Epithelial cell of esophagus (primary cell): ENCODE data around the gene RAP1GAP2.

Experiments used
- DNase-seq: peaks from one replicate; pipeline ENCODE4 v3.0.0; 2010; ENCODE audit warnings: low read depth
- H3K4me3 ChIP-seq: 2 replicates; pipeline ENCODE4 v1.5.1; 2011; ENCODE audit warnings: mild to moderate bottlenecking, low read length, control low read depth
- CTCF ChIP-seq: IDR thresholded peaks from 2 replicates; pipeline ENCODE4 v1.5.1; 2011; ENCODE audit warnings: low read depth, mild to moderate bottlenecking, low read length, control low read depth, inconsistent platforms; ENCODE audit not compliant: insufficient read depth; ENCODE audit errors: missing control alignments

The RAP1GAP2 gene

GRCh38 chr17:2796164-2797125, at the start of gene RAP1GAP2:
RAP1GAP2 (plus strand) TSS chr17:2796438; CDS start chr17:2796528, 90 bp downstream.
- no peak within 1 kb of the TSS for H3K4me3 ChIP-seq

GRCh38 chr17:2749058-2749783, 47.0 kb upstream of the RAP1GAP2 start, which contains the start of gene CCDC92B:
CCDC92B (minus strand) TSS chr17:2749652; CDS start chr17:2735145, 14,507 bp downstream.
- no peak for DNase-seq
- no peak within 1 kb of the TSS for H3K4me3 ChIP-seq
- no peak for TF ChIP-seq CTCF

More at GRCh38 chr17:2796164-2797125, at the start of gene RAP1GAP2:
- TF ChIP-seq CTCF = no peak
- DNase-seq = no peak

DNA sequence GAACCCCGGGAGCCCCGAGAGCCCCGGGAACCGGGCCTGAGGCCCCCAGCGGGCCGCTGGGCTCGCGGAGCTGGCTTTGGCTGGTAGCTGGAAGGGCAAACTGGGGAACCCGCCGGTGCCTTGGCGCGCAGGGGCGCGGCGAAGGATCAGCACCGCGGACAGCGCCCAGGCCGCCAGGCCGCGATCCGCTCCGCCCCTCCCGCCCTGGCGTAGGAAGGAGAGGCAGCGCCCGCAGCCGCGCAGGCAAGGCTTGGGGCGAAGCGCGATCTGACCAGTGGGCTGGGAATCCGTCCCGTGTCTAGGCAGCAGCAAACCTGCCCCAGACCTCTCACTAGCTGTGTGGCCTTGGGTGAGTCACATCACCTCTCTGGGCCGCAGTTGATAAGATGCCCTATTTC, 46.5 kb upstream of the RAP1GAP2 start:
- no peak overlapping the region for H3K4me3 ChIP-seq
- TF ChIP-seq CTCF = no peak
- peak; percentile 76 for DNase-seq

GRCh38 chr17:2750721-2751120, 45.5 kb upstream of the RAP1GAP2 start:
- H3K4me3 ChIP-seq = no peak overlapping the region
- no peak for TF ChIP-seq CTCF
- no peak for DNase-seq

GRCh38 chr17:2751491-2751890, 44.7 kb upstream of the RAP1GAP2 start:
- TF ChIP-seq CTCF = no peak

DNA sequence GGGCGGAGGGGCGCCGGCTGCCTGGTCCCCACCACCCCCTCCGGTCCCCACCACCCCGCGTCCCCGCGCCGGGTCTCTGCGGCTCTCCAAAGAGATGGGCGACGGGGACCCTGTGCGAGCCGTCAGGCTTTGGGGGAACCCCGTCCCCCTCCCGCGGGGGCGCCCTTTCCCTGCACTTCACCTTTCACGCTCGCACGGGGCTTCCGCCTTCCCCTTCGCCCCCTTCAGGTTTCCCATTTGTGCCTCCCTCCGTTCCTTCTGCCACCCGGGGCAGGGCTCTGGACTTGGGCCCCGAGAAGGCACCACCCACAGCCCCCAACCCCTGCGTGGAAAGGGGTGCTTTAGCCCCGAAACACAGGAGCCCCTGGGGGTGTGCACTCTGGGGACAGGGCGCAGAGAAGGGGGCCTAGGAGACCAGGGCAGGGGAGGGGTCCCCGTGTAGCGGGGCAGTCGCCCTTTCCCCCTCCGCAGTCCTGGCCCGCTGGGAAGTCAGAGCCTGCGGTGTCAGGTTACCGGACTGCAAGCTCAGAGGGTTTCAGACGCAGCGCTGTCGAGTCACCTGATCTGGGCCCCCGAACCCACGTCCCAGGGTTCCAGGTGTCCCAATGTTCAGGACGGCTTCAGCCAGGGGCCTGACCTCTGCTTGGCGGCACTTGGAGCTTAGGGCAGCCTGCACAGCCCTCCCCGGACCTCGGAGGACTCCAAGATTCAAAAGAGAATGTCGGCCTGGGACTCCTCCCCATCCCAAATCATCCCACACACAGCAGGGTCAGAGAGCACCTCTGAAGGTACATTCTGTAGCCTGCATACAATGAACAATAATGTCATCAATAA, 40.1 kb upstream of the RAP1GAP2 start:
- DNase-seq = peak; percentile 11
- TF ChIP-seq CTCF = no peak
- no peak overlapping the region for H3K4me3 ChIP-seq

More at GRCh38 chr17:2751491-2751890, 44.7 kb upstream of the RAP1GAP2 start:
- DNase-seq = no peak
- H3K4me3 ChIP-seq = no peak overlapping the region
